Thymus (tissue), 11 donors: ENCODE results near the gene LIPE. TPM values are rescaled to one million over a fixed set of nuclear protein-coding genes. Genes with fewer than 3 reads are reported as not detected.

Experiments used
- DNase-seq, 9 donors: peaks; one replicate each; pipeline ENCODE4 v3.0.0-alpha.2; 2013; ENCODE audit warnings: low spot score in 9 of 9, low read depth in 6 of 9, missing footprints in 1 of 9
- H3K27ac ChIP-seq, 2 donors: one replicate each; pipeline ENCODE4 v1.5.1; 2013; ENCODE audit warnings: control low read depth in 1 of 2, low read depth in 1 of 2, low read length in 1 of 2, mild to moderate bottlenecking in 1 of 2, moderate library complexity in 1 of 2
- H3K27me3 ChIP-seq, 2 donors: one replicate each; pipeline ENCODE4 v1.5.1; 2013; ENCODE audit warnings: low read length in 1 of 2; ENCODE audit not compliant: control insufficient read depth in 2 of 2, insufficient read depth in 1 of 2
- H3K36me3 ChIP-seq, 2 donors: one replicate each; pipeline ENCODE4 v1.5.1; 2013; ENCODE audit warnings: low read length in 1 of 2, mild to moderate bottlenecking in 1 of 2, moderate library complexity in 1 of 2; ENCODE audit not compliant: control insufficient read depth in 2 of 2, insufficient read depth in 2 of 2
- H3K4me1 ChIP-seq, 2 donors: one replicate each; pipeline ENCODE4 v1.5.1; 2013; ENCODE audit warnings: low read length in 2 of 2; ENCODE audit not compliant: control insufficient read depth in 2 of 2, insufficient read depth in 2 of 2
- H3K4me3 ChIP-seq, 2 donors: one replicate each; pipeline ENCODE4 v1.5.1; 2013; ENCODE audit warnings: low read length in 2 of 2, control low read depth in 1 of 2, mild to moderate bottlenecking in 1 of 2
- H3K9me3 ChIP-seq, 2 donors: one replicate each; pipeline ENCODE4 v1.5.1; 2013; ENCODE audit warnings: low read length in 1 of 2, mild to moderate bottlenecking in 1 of 2; ENCODE audit not compliant: control insufficient read depth in 2 of 2, insufficient read depth in 1 of 2
- WGBS: extraction: QIAGEN DNeasy Blood & Tissue Kit; methylation state at CpG from one replicate; pipeline ENCODE4 v1.1.7; 2013; 5-methylcytosine and 5-hydroxymethylcytosine counted together
- polyA plus RNA-seq: library from polyadenylated mRNA; stranded (reverse); fragments of 200-250 nt; gene quantifications from one replicate; pipeline ENCODE4 v1.2.3, GENCODE V29; 2013
- total RNA-seq: library from RNA; stranded (reverse); fragments of 120-200 nt; gene quantifications from one replicate; pipeline ENCODE4 v1.2.4, GENCODE V29; 2013
- donor health status: healthy.

Gene LIPE
- total and polyA plus RNA-seq, 2 donors = 6.8 to 12.9 TPM

DNA sequence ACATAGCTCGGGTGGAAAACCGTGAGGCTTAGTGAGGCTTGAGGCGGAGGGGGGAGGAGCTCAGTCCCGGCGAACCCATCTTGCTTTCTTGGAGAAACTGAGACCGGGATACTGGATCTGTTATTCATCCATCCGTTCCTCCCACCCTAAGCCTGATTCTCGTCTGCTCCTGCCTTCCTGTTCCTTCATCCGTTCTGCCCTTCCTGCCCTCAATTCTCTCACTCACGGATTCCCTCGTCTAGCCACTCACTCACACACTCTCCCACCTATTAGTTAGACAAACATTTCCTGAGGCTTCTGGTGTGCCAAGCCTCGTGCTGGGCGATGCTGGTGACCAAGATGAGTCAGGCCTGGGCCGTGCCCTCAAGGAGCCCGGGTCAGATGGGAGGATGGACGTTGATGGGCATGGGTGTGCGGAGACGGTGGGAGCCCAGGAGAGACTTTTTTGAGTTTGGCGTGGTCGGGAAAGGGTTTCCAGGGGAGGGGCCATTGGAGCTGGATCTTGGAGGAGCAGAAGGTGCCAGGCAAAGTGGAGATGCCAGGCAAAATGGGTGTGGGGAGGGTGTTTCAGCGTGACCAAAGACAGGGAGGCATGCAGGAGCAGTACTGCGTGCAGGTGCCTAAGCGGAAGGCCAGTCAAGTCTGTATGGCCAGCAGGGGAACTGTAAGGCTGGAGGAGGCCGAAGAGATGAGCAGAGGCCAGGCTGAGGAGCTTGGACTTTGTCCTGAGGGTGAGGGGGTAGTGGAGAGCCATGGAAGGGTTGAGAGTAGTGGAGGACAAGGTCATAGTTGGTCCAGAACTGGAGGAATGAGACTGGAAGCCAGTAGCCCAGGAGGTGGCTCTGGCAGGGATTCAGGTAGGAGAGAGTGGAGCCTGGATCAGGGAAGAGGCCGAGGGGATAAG, 29.7 kb downstream of the LIPE start:
- Histone ChIP-seq H3K27ac (peak overlapping the region in 1 of 2 donors; percentile 31), H3K27me3 (peaks cover 5 to 30% of the 10 kb centered on the region in 2 donors), H3K4me1 (peaks cover 16 to 26% of the 10 kb centered on the region in 2 donors), H3K36me3 (no peaks in the 10 kb centered on the region), H3K9me3 (no peaks in the 10 kb centered on the region), H3K4me3 (peak overlapping the region; percentile 53 to 61)
- no peak for DNase-seq
- WGBS = 30% methylated on average over 25 of the region's 25 CpGs

DNA sequence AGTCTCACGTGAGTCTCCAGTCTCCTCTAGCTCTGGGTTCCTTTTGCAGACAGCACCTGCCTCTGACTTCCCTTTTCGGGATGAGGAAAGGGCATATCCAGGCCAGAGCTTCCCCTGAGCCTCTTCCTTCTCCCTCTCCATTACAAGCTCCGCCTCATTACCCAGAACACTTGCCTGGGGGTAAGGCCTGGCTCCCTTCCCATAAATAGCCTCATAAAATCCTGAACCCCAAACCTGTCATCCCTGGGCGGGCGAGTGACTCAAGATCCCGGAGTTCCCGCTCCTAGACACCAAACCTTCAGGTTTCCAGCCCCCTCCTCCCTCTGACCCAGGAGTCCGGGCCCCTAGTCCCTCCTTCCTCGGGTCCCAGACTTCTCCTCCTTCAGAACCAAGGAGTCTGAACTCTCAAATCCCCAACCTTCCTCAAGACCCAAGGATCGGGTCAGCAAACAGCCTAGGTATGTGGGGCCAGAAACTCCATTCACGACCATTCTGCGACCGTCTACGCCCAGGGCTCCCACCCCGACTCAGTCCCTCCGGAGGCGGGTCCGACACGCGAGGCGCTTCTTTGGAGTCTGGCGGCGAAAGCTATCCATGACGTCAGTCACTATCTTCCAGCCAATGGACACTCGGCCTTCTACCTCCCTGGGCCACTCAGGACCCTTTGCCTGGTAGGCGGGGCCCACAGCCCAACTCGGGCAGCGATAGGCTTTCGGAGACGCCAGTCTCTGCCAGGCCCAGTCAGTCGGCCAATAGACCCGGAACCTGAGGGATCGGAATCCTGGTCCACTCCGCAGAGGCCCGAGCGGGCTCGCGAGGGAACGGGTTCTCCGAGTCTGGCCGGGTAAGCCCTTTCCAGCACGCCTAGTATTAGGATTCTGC, 30.6 kb downstream of the LIPE start:
- DNase-seq = peak; percentile 77 to 92 (median 84)
- peaks cover 3 to 29% of the 10 kb centered on the region in 2 donors for H3K27me3 ChIP-seq
- no peaks in the 10 kb centered on the region for H3K9me3 ChIP-seq
- whole genome bisulfite sequencing = 4% methylated on average over 42 of the region's 42 CpGs
- H3K36me3 ChIP-seq = no peaks in the 10 kb centered on the region
- peaks cover 13 to 20% of the 10 kb centered on the region in 2 donors for H3K4me1 ChIP-seq
- peak overlapping the region; percentile 31 to 52 for H3K27ac ChIP-seq
- peak overlapping the region; percentile 53 to 61 for H3K4me3 ChIP-seq

- peaks cover 13 to 15% of the 10 kb centered on the region in 2 donors for H3K4me1 ChIP-seq
- H3K9me3 ChIP-seq = no peaks in the 10 kb centered on the region
- WGBS = 98% methylated on average over 8 of the region's 8 CpGs
- H3K27me3 ChIP-seq = peaks cover 8 to 40% of the 10 kb centered on the region in 2 donors
- no peak overlapping the region for H3K4me3 ChIP-seq
- H3K27ac ChIP-seq = no peak overlapping the region
- no peaks in the 10 kb centered on the region for H3K36me3 ChIP-seq
- DNase-seq = no peak
These were observed 32.4 kb downstream of the LIPE start for GRCh38 chr19:42394751-42395150.

- peaks cover 7 to 8% of the 10 kb centered on the region in 2 donors for H3K4me1 ChIP-seq
- peaks cover 13 to 58% of the 10 kb centered on the region in 2 donors for H3K27me3 ChIP-seq
- 78% methylated on average over 4 of the region's 4 CpGs for WGBS
- H3K4me3 ChIP-seq = no peak overlapping the region
- H3K9me3 ChIP-seq = peaks cover 0 to 1% of the 10 kb centered on the region in 2 donors
- no peak overlapping the region for H3K27ac ChIP-seq
- H3K36me3 ChIP-seq = no peaks in the 10 kb centered on the region
- no peak for DNase-seq
These were observed 35.0 kb downstream of the LIPE start for GRCh38 chr19:42392165-42392564.

DNA sequence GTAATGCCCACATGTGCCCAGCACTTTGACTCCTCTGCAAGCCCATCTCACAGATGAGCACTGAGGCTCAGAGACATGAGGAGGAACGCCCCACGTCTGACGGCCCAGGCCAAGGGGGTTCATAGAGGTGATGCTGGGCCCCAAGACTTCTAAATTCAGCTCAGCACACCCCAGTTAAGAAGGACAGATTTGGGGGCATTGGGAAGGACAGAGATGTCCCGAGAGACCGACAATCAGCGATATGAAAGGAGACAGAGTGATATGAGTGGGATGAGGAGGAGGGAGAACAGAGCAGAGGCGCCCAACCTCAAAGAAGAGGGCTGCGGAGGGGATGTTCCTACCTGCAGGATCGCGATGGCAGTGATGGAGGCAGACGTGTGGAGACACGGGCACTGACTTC, 37.3 kb downstream of the LIPE start, which contains the start of gene CNFN:
TSS of gene CNFN (minus strand) at position 399 of the 400 bp plus-strand sequence. CDS start 1,260 bp downstream, outside the sequence.
- DNase-seq = no peak
- 69% methylated on average over 12 of the region's 12 CpGs for WGBS
- H3K27ac ChIP-seq = no peak within 1 kb of the TSS
- no peak within 1 kb of the TSS for H3K4me3 ChIP-seq
- no peaks in the 10 kb centered on the region for H3K36me3 ChIP-seq
- H3K4me1 ChIP-seq = peaks cover 2 to 6% of the 10 kb centered on the region in 2 donors
- peaks cover 0 to 2% of the 10 kb centered on the region in 2 donors for H3K9me3 ChIP-seq
- peaks cover 21 to 67% of the 10 kb centered on the region in 2 donors for H3K27me3 ChIP-seq

DNA sequence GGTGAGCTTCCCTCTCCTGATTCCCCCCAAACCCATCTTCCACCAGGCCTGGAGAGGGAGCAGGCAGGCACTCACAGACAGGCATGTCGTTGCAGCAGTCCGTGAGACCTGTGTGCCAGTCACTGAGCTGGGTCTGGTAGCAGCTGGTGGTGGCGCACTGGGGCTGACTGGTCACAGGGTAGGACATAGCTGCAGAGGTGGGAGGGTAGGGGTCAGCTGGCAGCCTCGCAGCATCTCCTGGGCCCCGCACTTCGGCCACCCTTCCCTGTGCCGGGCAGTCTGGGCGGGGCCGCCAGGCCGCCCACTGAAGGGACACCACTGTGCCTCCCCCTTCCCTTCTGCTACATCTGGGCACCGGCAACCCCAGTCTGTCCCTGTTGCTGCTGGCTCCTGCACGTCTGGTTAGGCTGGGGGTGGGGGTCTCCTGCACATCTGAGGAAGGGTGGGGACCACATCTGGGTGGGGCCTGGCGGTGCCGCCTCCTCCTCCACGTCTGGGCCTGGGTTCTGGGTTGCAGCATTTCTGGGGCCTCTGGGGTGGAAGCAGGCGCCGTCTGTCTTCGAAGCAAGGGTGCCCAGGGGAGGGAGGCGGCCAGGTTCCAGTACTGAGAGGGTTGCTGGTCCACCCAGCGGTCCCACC, 38.2 kb downstream of the LIPE start:
- Histone ChIP-seq H3K9me3 (peaks cover 0 to 2% of the 10 kb centered on the region in 2 donors), H3K4me3 (no peak overlapping the region), H3K27me3 (peaks cover 21 to 67% of the 10 kb centered on the region in 2 donors), H3K27ac (no peak overlapping the region), H3K36me3 (no peaks in the 10 kb centered on the region), H3K4me1 (peaks cover 2 to 6% of the 10 kb centered on the region in 2 donors)
- DNase-seq = no peak
- WGBS = 89% methylated on average over 20 of the region's 20 CpGs

GRCh38 chr19:42386974-42387707, 40.0 kb downstream of the LIPE start:
- 4% methylated on average over 48 of the region's 48 CpGs for WGBS

GRCh38 chr19:42380155-42380554, 47.0 kb downstream of the LIPE start:
- no peaks in the 10 kb centered on the region for H3K4me1 ChIP-seq
- 87% methylated on average over 6 of the region's 6 CpGs for WGBS
- H3K9me3 ChIP-seq = no peaks in the 10 kb centered on the region

More at GRCh38 chr19:42386974-42387707, 40.0 kb downstream of the LIPE start:
- Histone ChIP-seq H3K9me3 (peaks cover 0 to 2% of the 10 kb centered on the region in 2 donors), H3K4me1 (peaks cover 2 to 6% of the 10 kb centered on the region in 2 donors), H3K27ac (no peak overlapping the region), H3K36me3 (no peaks in the 10 kb centered on the region), H3K27me3 (peaks cover 21 to 59% of the 10 kb centered on the region in 2 donors), H3K4me3 (peak overlapping the region; percentile 39 to 40)
- peak in 6 of 9 donors; percentile 37 to 75 (median 49) for DNase-seq

More at GRCh38 chr19:42380155-42380554, 47.0 kb downstream of the LIPE start:
- H3K27ac ChIP-seq = no peak overlapping the region
- H3K36me3 ChIP-seq = peaks cover 0 to 10% of the 10 kb centered on the region in 2 donors
- DNase-seq = no peak
- H3K27me3 ChIP-seq = peaks cover 0 to 7% of the 10 kb centered on the region in 2 donors
- no peak overlapping the region for H3K4me3 ChIP-seq
